Inflammatory macrophage (primary cell): Measurements from ENCODE around the gene CLCA4.
"Not testable (repeated sequence)": the region's sequence is repeated elsewhere in the genome, so short reads cannot be mapped to it uniquely, and the experiment has no call there.

Experiments used
- DNase-seq, 2 donors: peaks; one replicate each; pipeline ENCODE4 v3.0.0-alpha.2; 2020 to 2022

The CLCA4 gene

DNA sequence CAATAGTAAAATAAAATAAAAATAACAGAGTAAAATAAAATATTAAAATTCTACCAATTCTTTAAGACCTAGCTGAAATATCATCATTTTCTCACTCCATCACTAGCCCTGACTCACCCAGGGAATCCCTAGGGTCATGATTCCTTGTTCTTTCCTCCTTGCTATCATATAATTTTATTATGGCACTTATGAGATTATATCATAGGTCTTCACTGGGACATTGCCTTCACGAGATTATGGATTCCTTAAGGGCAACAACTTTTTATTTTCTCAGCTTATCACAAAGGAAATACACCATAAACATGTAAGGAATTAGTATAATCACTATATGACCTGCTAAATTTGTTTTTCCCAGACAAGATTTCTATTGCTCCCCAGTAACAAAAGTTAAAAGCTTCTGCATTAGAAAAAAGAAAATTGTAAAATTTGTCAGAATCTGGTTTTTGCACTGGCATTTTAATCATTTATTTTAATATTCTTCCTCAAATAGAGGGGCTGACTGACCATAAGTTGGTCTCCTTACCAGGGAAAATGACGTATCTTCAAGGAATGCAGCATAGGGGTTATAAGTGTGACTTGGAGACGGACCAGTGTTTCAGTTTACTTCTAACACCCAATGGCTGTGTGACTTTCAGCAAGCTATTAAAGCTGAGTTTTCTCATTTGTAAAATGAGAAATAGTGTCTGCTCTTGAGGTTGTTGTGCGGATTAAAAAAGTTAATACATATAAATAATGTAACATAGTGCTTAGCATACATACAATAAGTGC lies 8.8 kb upstream of the CLCA4 start:
- DNase-seq, result no peak

GRCh38 chr1:86538775-86539174 lies 8.1 kb upstream of the CLCA4 start:
- DNase-seq, result no peak

DNA sequence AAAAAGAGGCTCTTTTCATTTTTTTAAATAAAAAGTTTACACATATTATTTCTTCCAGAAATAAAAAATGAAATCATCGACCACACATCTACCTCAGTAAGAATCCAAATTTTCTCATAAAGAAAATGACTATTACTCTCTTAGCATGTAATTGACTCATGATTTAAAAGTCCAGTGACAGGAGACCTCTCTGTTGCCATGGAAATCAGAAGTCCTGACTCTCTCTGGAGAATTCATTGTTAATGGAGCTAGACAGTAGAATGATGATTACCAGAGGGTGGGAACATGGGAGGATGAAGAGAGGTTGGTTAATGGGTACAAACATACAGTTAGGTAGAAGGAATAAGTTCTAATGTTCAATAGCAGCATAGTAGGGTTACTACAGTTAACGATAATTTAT lies 5.0 kb upstream of the CLCA4 start:
- no peak for DNase-seq

- no peak for DNase-seq
Observed at GRCh38 chr1:86542631-86543030, 4.2 kb upstream of the CLCA4 start.

DNA sequence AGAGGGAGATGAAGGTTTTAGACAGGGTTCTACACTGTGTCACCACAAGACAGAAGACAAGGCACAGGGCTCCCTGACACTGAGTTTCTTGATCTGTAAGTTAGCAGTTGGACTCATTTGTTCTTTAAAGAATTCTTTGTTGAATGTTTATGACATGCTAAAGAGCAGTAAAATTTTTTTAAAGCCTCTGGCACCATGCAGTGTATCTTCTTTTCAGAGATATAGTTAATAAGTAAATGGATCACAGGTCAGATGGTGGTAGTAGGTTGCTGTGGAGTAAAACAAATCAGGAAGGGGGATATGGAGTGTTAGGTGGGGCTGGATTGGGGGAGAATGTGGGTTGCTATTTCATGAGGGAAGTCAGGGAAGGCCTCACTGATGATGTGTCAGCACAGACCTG lies 2.0 kb downstream of the CLCA4 start:
- no peak for DNase-seq

GRCh38 chr1:86551305-86551704 lies 4.4 kb downstream of the CLCA4 start:
- no peak for DNase-seq

DNA sequence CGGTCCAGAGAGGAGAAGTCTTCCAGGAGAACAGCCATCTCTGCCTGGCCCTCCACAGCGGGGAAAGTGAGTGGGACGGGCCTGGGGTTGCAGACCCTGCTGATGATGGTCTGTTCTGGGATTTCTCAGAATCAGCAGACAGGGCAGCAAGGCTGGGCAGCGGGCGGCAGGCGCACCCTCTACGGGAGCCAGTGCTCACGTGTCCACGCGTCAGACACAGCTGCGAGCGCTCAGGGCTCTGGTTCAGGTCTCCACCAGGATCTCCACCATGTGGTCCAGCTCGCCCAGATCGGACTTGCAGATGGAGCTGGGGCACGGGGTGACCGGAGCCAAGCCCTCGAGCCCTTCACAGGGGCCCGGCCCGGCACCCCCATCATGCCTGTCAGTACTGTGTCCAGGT lies 5.5 kb downstream of the CLCA4 start:
- no peak for DNase-seq

DNA sequence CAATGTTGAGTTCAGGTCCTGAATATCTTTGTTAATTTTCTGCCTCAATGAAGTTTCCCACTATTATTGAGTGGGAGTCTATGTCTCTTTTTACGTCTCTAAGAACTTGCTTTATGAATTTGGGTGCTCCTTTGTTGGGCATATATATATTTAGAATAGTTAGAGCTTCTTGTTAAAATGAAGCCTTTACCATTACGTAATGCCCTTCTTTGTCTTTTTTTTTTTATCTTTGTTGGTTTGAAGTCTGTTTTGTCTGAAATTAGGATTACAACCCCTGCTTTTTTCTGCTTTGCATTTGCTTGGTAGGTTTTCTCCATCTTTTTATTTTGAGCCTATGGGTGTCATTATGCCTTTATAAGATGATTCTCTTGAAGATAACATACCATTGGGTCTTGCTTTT lies 10.9 kb downstream of the CLCA4 start:
- no peak for DNase-seq

DNA sequence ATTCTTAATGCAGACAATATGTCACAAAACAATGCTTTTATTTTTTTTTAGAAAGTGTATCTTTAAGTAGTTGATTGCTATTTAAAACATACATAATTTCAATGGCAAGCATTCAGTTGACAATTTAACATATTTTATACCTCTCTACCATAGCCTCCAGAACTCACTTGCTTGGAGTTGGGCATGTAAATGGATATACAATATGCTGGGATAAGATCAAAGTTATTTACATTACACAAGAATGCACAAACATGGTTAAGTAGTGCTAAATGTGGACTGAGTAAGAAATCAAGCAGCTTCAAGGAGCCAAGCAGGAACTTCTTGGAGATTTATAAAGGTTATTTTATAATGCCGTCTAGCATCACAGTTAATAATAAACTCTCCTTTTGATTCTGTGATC lies 17.0 kb downstream of the CLCA4 start:
- no peak for DNase-seq

DNA sequence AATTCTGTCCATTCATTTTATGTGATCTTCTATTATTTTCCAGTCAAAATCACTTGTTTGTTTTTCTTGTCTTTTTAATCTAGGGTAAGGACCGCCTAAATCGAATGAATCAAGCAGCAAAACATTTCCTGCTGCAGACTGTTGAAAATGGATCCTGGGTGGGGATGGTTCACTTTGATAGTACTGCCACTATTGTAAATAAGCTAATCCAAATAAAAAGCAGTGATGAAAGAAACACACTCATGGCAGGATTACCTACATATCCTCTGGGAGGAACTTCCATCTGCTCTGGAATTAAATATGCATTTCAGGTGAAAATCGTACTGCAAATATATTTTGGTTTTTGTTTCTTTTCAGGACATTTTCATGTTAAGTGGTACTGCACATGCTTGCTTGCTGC lies 20.5 kb downstream of the CLCA4 start:
- no peak for DNase-seq

DNA sequence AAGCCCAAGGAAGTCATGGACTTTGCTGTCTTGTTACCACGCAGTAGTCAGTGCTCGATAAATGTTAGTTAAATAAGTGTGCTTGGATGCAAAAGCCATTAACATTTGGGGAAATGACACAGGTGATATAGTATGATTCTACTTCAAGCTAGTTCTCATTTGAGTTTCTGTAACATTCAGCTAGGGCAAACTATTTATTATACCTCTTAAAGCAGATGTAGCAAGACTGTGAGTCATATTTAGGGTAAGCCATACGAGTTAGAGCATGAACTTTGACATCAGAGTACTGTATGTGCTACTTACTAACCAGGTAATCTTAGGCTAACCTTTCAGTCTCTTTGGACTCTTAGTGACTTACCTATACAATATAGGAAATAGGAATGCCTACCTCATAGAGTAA lies 21.0 kb downstream of the CLCA4 start:
- no peak for DNase-seq

DNA sequence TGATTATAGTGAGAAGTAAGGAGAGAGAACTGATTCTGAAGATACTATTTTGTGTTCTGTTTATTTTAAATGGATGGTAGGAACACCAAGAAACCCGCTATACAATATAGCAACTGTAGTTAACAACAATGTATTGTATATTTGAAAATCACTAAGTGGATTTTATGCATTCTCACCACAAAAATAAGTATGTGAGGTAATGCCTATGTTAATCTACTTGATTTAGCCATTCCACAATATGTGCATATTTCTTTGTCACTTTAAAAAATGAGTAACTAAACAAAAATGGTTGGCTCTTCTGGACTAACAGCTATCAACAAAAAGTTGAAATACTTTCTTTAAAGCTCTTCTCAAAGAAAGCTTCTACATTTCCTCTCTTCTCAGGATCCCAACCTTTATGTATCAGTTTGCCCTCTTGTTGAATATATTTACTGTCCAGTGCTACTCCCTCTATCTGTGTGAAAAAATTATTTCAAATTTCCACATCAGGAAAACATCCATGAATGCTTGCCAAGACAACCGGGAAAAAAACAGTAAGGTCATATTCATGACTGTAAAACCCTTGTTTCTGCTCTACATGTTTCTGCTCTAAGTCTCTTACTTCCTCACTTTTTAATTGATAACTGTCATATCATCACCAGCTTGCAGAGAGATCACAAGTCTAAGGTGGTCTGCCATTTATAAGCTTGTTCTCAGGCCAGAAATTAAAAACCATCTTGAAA lies 27.0 kb downstream of the CLCA4 start:
- DNase-seq, result no peak

DNA sequence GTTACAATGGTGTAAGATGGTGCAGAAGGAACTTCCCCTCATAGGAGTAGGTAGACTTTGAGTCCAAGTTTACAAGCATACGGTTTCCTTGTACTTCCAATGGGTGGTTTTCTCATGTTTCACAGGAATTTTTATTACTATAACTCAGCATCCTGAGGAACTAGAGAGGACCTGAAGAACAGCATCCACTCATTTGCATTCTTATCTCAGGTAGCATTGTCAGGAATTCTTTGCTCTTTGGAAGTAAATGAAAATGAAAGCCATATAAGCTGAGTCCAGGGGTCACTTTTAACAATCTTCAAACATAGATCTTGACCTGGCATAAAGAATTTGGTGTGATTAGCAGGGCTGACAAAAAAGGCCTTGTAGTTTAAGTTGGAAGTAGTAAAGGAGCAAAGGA lies 34.4 kb downstream of the CLCA4 start:
- no peak for DNase-seq

DNA sequence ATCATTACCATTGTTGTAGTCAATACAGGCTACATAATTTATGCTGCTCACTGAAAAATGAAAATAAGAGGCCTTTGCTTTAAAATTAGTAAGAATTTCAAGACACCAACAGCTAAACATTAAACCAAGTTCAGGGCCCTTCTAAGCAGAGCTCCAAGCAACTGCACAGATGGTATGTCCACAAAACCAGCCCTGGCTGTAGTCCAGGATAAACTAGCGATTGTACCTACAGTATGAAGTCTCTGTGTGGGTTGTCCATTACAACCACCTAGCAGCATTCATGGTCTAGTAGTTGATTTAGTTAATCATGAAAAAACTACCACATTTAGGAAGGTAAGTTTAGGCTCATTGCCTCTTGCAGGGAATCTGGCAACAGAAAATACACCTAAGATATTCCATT lies 35.3 kb downstream of the CLCA4 start:
- DNase-seq, result no peak

- DNase-seq, result no peak
Observed at GRCh38 chr1:86583032-86583431, 36.2 kb downstream of the CLCA4 start.

- no peak for DNase-seq
Observed at GRCh38 chr1:86583593-86583992, 36.7 kb downstream of the CLCA4 start.

- DNase-seq, result no peak
Observed at GRCh38 chr1:86594284-86594770, 47.4 kb downstream of the CLCA4 start.

DNA sequence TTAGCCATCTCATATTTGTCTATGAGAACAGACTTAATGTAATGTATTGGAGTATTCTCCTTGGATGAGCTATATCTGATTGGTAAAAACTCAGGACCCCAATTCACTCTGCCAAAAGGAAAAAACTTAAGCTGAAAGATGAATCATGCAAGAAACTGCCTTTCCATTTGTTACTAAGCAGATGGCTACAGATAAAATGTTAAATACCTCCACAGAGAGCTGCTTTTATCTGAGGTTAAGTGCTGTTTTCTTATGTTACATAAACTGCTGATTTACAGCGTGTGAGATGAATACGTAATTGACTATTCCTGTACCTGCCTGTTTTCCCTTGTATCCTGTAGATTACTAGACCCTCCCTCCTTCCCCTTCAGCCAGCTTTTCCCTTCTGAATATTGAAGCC lies 49.3 kb downstream of the CLCA4 start:
- DNase-seq, result no peak

DNA sequence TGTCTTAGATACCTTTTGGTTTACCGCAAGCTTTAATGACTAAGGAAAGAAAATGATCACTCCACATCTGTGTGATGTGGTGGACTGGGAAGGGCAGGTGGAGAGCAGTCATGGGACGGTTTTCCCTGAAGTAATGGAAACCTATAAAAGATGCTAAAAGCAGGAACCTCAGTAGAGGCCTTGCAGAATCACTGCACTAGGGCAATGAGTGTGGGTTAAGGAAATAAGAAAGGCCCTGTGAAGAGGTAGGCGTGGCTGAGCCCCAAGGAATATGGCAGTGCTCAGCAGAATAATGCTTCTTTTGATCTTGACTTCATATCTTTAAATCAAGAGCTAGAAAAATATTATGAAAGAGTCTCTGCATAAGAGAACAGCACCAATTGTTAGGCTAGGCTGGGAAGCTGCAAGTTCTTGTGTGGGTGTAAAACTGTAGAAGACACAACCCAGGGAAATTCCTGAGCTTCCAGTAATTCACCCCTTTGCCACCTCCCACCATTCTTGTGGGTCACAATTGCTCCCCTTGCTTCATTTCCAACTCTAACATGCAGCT lies 49.9 kb downstream of the CLCA4 start:
- DNase-seq, result no peak

DNA sequence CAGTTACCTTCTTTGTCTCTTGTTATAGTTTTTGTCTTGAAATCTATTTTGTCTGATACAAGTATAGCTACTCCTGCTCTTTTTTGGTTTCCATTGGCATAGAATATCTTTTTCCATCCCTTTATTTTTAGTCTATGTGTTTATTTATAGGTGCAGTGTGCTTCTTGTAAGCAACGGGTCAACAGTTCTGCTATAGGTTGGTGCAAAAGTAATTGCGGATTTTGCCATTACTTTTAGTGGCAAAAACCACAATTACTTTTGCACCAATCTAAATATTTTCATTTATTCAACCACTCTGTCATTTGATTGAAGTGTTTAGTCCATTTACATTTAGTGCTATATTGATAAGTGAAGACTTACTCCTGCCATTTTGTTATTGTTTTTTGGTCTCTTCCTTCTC lies 59.2 kb downstream of the CLCA4 start:
- not testable (repeated sequence) for DNase-seq

GRCh38 chr1:86616433-86616832 lies 69.6 kb downstream of the CLCA4 start:
- DNase-seq, result no peak

GRCh38 chr1:86616871-86617270 lies 70.0 kb downstream of the CLCA4 start:
- DNase-seq, result peak; percentile 34 to 64

- no peak for DNase-seq
Observed at GRCh38 chr1:86618358-86618757, 71.5 kb downstream of the CLCA4 start.

GRCh38 chr1:86619313-86619712 lies 72.4 kb downstream of the CLCA4 start:
- DNase-seq, result no peak
